Retinal pigment epithelial cell (primary cell): ENCODE results near the gene ZNF221.

Experiments used
- DNase-seq: peaks from one replicate; pipeline ENCODE4 v3.0.0-alpha.2; 2010; ENCODE audit warnings: low read depth
- H3K4me3 ChIP-seq: 2 replicates; pipeline ENCODE4 v1.5.1; 2011; ENCODE audit warnings: mild to moderate bottlenecking, low read length, control low read depth, moderate library complexity
- TF ChIP-seq, protein P1 (sequence below): conservative IDR thresholded peaks from 2 replicates; pipeline ENCODE4 v1.5.1; 2011; ENCODE audit warnings: low read depth, low read length, control low read depth, inconsistent platforms

The ZNF221 gene

DNA sequence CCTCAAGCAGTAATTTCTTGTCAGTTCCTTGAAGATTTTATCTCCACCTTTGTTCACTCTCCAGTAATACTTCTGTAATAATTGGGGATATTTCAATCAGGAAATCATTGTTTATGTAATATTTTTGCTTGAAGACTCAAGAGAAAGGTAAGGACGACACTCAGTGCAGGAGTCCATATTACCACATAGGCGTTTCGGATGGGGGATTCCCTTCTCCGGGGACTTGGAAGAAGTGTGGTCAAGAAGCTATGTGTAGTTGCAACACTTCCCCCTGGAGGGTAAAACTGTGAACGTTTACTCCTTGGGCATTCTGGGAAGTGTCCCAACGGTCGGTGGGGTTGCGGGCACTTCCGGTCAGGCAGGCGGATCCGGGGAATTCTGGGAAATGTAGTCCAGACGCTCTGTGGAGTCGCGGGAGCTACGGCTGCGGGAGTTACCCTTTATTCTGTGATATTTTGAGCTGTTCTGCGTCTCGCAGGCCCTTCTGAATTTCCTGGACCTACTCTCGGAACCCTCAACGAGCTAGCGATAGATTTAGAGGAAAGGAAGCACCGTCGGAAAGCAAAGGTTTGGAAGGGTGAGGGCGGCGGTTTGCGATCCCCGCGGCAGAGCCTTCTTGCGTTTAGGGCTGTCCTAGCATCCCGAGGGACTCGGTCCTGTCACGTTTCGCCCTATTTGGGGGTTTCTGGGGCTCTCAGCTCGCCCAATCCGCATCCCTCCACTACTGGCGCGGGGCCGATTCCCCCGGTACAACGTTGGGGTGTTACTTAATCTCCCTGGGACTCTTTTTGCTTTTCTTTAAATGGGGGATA lies at the start of gene ZNF221:
Gene ZNF221, plus strand, starts transcription at position 395 of the 812 bp plus-strand sequence. CDS start 11,499 bp downstream, outside the sequence.
- TF ChIP-seq, protein P1, sequence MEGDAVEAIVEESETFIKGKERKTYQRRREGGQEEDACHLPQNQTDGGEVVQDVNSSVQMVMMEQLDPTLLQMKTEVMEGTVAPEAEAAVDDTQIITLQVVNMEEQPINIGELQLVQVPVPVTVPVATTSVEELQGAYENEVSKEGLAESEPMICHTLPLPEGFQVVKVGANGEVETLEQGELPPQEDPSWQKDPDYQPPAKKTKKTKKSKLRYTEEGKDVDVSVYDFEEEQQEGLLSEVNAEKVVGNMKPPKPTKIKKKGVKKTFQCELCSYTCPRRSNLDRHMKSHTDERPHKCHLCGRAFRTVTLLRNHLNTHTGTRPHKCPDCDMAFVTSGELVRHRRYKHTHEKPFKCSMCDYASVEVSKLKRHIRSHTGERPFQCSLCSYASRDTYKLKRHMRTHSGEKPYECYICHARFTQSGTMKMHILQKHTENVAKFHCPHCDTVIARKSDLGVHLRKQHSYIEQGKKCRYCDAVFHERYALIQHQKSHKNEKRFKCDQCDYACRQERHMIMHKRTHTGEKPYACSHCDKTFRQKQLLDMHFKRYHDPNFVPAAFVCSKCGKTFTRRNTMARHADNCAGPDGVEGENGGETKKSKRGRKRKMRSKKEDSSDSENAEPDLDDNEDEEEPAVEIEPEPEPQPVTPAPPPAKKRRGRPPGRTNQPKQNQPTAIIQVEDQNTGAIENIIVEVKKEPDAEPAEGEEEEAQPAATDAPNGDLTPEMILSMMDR, result peak; percentile 59
- H3K4me3 ChIP-seq, result peak within 1 kb of the TSS; percentile 95
- DNase-seq, result peak; percentile 91

DNA sequence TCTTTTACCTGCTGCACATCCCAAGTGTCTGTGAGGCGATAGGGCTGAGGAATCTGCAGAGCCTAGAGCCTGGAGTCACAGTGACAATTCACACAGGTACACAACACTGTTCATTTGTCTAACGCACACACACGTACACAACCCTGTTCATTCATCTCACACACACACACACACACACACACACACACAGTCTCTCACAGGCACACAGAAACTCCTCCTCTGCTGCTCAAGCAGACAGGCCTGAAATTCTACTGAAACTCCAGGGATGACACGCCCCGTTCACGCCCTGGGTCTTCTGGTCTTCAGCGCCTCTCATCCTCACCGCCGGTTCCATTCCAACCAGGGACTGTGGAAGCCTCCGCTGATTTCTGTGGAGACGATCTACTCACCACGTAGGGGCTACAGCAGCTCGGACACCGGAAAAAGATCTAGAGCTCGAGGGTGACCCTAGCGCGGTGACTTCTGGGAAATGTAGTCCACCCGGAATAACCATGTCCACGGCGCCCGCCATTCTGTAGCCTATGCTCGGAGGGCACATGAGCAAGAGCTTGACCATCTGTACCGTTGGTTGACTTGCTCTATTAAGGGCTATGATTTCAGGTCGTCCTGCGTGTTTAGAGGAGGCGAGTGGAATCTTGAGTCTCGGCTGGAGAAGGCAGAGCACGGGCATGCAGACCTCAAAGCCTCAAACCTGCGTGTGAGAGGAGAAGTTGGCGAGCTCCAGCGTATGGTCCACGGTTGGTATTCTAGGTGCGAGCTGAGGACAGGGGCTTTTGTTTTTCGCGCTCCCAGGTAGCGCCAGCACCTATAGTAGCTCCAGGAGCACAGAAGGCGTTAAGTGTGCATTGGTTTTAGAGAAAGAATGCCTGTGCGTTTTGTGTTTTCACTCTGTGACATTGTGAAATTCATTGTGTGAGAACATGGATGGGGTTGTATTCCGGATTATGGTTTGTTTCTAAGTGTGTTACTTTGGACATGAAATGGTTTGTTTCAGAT lies 49.3 kb upstream of the ZNF221 start:
- peak; percentile 61 for DNase-seq
- peak overlapping the region; percentile 85 for H3K4me3 ChIP-seq
- TF ChIP-seq, protein P1, result no peak

DNA sequence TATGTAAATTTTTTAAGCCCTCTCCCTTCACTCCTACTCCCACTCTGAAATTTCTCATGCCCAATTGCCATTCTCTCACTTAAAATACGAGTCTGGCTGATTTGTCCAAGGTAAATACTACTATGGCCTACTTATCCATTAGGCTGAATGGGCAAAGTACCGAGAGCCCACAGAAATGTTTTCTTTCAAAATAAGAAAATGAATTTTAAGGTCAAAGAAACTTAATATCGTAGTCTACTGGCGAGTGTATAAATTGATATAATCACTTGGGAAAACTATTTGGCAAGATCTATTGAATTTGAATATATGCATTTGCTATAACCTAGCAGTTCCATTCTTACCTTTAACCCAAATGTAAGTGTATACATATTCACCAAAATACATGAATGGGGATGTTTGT lies 48.6 kb upstream of the ZNF221 start:
- no peak overlapping the region for H3K4me3 ChIP-seq
- DNase-seq, result no peak
- TF ChIP-seq, protein P1, result no peak

DNA sequence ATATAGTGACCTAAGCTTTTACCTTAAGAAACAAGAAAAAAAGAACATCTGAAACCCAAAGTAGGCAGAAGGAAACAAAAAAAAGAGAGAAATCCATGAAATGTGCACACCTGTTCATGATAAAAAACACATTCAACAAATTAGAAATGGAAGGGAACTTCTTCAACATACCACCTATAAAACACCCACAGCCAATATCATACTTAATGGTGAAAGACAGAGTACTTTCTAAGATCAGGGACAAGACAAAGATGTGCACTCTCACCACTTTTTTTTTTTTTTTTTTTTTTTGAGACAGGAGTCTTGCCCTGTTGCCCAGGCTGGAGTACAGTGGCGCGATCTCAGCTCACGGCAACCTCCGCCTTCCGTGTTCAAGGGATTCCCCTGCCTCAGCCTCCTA lies 45.1 kb upstream of the ZNF221 start:
- no peak for DNase-seq
- TF ChIP-seq, protein P1, result no peak
- no peak overlapping the region for H3K4me3 ChIP-seq

DNA sequence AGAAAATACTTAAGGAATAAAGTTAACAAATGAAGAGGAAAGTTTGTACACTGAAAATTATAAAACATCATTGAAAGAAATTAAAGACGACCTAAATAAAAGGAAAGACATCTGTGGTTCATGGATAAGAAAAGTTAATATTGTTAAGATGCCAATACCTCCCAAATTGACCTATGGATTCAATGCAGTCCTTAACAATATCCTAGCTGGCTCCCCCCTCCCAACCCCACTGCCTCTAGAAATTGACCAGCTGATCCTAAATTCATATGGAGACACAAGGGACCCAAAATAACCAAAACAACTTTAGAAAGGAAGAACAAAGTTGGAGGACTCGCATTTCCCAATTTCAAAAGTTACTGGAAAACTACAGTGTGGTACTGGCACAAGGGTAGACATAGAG lies 44.3 kb upstream of the ZNF221 start:
- TF ChIP-seq, protein P1, result no peak
- DNase-seq, result no peak
- H3K4me3 ChIP-seq, result no peak overlapping the region

DNA sequence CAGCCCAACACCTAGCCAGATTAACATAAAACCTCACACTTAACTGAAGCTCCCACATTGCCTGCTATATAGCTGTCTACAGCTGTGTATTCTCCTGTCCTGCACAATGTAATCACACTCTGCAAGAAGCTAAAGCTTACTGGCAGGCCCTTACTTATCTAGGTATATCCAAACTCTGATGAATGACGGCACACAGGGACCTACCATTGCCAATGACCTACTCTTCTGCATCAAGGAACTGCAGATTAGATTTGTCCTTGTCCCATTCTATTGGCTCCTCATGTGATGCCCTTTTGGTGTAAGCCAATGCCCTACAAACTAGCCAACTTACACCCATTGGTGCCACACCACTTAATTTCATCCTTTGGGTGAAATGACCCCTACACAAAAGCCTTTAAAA lies 42.4 kb upstream of the ZNF221 start:
- TF ChIP-seq, protein P1, result no peak
- no peak overlapping the region for H3K4me3 ChIP-seq
- DNase-seq, result no peak
